ENCODE measurements around the gene TNPO3. TPM values are rescaled to one million over a fixed set of nuclear protein-coding genes. Genes with fewer than 3 reads are reported as not detected.
A peak's percentile ranks its signal among the peaks of the same experiment; 100 is the strongest.

Gene TNPO3
- total and polyA plus RNA-seq, 2 experiments from 2014 or later: 21.8 to 31.1 TPM

DNA sequence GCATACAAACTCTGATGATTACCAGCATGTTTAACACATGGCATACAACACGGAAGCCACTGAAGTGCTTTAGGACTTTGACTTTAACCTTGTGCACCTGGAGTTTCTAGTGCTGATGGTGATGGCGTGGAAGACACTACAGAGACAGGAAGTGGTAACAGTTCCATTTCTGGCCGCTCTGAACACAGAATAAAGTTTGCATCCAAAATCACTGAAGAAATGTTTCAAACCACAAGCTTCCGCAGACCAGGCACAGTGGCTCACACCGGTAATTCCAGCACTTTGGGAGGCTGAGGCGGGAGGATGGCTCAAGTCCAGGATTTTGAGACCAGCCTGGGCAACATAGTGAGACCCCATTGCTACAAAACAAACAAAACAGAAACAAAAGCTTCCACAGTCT is 40.3 kb upstream of the TNPO3 start:
- H3K36me3 ChIP-seq: no peaks in the 10 kb centered on the region
- H3K9me3 ChIP-seq (ENCODE audit: low read depth): no peaks in the 10 kb centered on the region
- no peak overlapping the region for H3K27ac ChIP-seq
- TF ChIP-seq, protein P1, sequence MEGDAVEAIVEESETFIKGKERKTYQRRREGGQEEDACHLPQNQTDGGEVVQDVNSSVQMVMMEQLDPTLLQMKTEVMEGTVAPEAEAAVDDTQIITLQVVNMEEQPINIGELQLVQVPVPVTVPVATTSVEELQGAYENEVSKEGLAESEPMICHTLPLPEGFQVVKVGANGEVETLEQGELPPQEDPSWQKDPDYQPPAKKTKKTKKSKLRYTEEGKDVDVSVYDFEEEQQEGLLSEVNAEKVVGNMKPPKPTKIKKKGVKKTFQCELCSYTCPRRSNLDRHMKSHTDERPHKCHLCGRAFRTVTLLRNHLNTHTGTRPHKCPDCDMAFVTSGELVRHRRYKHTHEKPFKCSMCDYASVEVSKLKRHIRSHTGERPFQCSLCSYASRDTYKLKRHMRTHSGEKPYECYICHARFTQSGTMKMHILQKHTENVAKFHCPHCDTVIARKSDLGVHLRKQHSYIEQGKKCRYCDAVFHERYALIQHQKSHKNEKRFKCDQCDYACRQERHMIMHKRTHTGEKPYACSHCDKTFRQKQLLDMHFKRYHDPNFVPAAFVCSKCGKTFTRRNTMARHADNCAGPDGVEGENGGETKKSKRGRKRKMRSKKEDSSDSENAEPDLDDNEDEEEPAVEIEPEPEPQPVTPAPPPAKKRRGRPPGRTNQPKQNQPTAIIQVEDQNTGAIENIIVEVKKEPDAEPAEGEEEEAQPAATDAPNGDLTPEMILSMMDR (IDR thresholded peaks at IDR 0.05; ENCODE audit: low read depth, low read length): no peak
- no peak overlapping the region for H3K4me3 ChIP-seq
- DNase-seq (ENCODE audit: low read depth in 1 of 2, low spot score in 1 of 2): no peak
- no peaks in the 10 kb centered on the region for H3K4me1 ChIP-seq (ENCODE audit: low read depth)
- H3K27me3 ChIP-seq: no peaks in the 10 kb centered on the region

DNA sequence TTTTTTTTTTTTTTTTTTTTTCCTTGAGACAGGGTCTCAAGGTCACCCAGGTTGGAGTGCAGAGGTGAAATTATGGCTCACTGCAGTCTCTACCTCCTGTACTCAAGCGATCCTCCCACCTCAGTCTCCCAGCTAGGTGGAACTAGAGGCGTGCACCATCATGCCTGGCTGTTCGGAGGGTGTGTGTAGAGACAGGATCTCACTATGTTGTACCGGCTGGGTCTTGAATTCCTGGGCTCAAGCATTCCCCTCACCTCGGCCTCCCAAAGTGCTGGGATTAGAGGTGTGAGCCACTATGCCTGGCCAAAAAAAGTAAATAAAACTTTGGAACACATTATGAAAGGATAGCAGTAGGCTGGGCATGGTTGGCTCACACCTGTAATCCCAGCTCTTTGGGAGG is 39.6 kb upstream of the TNPO3 start:
- Histone ChIP-seq H3K27ac (no peak overlapping the region), H3K27me3 (no peaks in the 10 kb centered on the region), H3K4me1 (ENCODE audit: low read depth) (no peaks in the 10 kb centered on the region), H3K36me3 (no peaks in the 10 kb centered on the region), H3K9me3 (ENCODE audit: low read depth) (no peaks in the 10 kb centered on the region), H3K4me3 (no peak overlapping the region)
- TF ChIP-seq, protein P1 (IDR thresholded peaks at IDR 0.05; ENCODE audit: low read depth, low read length): no peak
- DNase-seq (ENCODE audit: low read depth in 1 of 2, low spot score in 1 of 2): no peak

DNA sequence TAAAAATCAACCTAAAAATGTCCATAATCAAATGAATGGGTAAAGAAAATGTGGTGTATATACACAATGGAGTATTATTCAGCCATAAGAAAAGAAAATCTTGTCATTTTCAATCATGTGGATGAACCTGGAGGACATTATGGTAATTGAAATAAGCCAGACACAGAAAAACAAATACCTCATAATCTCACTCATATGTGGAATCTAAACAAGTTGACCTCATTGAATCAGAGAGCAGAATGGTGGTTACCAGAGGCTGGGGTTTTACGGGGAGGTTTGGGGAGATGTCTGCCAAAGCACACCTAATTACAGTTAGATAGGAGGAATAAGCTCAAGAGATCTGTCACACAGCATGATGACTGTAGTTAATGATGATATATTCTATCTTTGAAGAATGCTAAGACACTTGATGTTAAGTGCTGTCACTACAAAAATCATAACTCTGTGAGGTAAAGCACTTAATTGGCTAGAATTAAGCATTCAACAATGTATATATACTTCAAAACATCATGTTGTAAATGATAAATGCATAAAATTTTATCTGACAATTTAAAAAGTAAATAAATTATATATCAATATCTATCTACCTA is 39.1 kb upstream of the TNPO3 start:
- TF ChIP-seq, protein P1 (IDR thresholded peaks at IDR 0.05; ENCODE audit: low read depth, low read length): no peak
- H3K27me3 ChIP-seq: no peaks in the 10 kb centered on the region
- no peaks in the 10 kb centered on the region for H3K36me3 ChIP-seq
- no peak overlapping the region for H3K27ac ChIP-seq
- DNase-seq (ENCODE audit: low read depth in 1 of 2, low spot score in 1 of 2): no peak
- H3K4me3 ChIP-seq: no peak overlapping the region
- no peaks in the 10 kb centered on the region for H3K9me3 ChIP-seq (ENCODE audit: low read depth)
- H3K4me1 ChIP-seq (ENCODE audit: low read depth): no peaks in the 10 kb centered on the region

DNA sequence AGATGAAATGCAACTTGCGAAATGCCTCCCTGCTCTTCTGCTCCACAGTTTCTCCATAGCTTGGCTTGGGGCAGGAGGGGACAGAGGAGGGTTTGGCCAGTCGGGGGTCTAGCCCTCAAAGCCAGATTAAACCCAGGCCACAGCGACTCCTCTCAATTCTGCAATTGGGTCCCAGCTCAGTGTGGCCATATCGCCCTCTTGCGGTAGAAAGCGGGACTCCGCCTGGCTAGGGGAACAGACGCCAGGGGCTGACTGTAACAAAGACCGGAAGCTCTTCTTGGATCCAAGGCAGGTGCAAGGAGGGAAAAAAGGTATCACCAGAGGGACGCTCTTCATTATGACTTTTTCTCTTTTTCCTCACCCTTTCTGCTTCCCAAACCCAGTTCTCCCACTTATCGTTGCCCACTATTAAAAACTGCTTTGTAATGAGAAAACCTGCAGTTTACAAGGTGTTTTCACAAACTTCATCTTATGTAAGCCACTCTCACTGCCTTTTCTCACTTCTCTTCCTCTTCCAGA is 36.6 kb upstream of the TNPO3 start:
- H3K36me3 ChIP-seq: no peaks in the 10 kb centered on the region
- no peak overlapping the region for H3K27ac ChIP-seq
- DNase-seq (ENCODE audit: low read depth in 1 of 2, low spot score in 1 of 2): peak; percentile 72 to 82
- no peaks in the 10 kb centered on the region for H3K9me3 ChIP-seq (ENCODE audit: low read depth)
- TF ChIP-seq, protein P1 (IDR thresholded peaks at IDR 0.05; ENCODE audit: low read depth, low read length): peak; percentile 99
- H3K4me3 ChIP-seq: no peak overlapping the region
- no peaks in the 10 kb centered on the region for H3K4me1 ChIP-seq (ENCODE audit: low read depth)
- H3K27me3 ChIP-seq: no peaks in the 10 kb centered on the region

DNA sequence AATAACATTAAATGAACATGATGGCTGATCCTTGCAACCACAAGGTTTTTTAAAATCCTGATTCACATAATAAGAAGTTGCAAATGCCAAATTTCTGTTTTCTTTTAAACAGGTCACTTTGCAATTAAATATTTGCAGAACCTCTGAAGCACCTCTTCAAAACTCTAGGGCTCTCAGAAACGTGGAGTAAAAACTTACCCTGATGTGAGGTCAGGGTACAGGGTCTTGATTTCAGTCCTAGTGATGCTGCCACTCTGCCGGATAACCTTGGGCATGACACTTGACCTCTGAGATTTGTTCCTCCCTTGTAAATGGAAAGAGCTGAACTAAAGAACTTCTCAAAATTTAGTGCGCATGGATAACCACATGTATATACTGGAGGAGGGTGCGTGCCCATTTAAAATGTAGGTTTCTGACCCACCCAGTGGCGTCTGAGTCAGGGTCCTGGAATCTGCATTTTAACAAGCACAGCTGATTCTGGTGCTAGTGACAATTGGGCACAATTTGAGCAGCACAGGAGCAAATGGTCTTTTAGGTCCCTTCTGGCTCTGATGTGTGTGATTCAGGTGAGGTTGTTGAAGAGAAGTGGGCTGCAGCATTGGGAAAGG is 35.5 kb upstream of the TNPO3 start:
- no peaks in the 10 kb centered on the region for H3K36me3 ChIP-seq
- no peaks in the 10 kb centered on the region for H3K27me3 ChIP-seq
- TF ChIP-seq, protein P1 (IDR thresholded peaks at IDR 0.05; ENCODE audit: low read depth, low read length): no peak
- H3K27ac ChIP-seq: no peak overlapping the region
- H3K4me3 ChIP-seq: no peak overlapping the region
- no peaks in the 10 kb centered on the region for H3K9me3 ChIP-seq (ENCODE audit: low read depth)
- H3K4me1 ChIP-seq (ENCODE audit: low read depth): no peaks in the 10 kb centered on the region
- DNase-seq (ENCODE audit: low read depth in 1 of 2, low spot score in 1 of 2): no peak

Measured in cardiac muscle cell (in vitro differentiated cells and primary cell).